GM18507 (cell line): ENCODE data around the gene DMRTB1.

Experiments
- DNase-seq: peaks from one replicate; pipeline ENCODE4 v3.0.0; 2011; ENCODE audit warnings: low read depth; ENCODE audit not compliant: insufficient read length; ENCODE audit errors: extremely low spot score
- FAIRE-seq: peaks from 2 replicates; lab custom pipeline; 2011; peaks lifted over from hg19 to GRCh38; lab: Jason Lieb, UNC

Gene DMRTB1

GRCh38 chr1:53459321-53460175, at the start of gene DMRTB1:
TSS of gene DMRTB1 (plus strand) at chr1:53459399. CDS start at chr1:53459454, 55 bp downstream.
- DNase-seq (no peak), FAIRE-seq (no peak)

- DNase-seq, result no peak
- FAIRE-seq, result no peak
Measured at GRCh38 chr1:53409695-53410094, 49.5 kb upstream of the DMRTB1 start.

- DNase-seq (no peak), FAIRE-seq (peak; percentile 57)
Measured at GRCh38 chr1:53410100-53410541, 49.1 kb upstream of the DMRTB1 start.

GRCh38 chr1:53410701-53411100, 48.5 kb upstream of the DMRTB1 start:
- DNase-seq (no peak), FAIRE-seq (no peak)

- no peak for DNase-seq
- FAIRE-seq, result no peak
Measured at GRCh38 chr1:53411541-53412152, 47.6 kb upstream of the DMRTB1 start.

- DNase-seq, result no peak
- FAIRE-seq, result no peak
Measured at GRCh38 chr1:53412285-53413174, 46.7 kb upstream of the DMRTB1 start.

- DNase-seq (no peak), FAIRE-seq (peak; percentile 69)
Measured at GRCh38 chr1:53413175-53414001, 45.8 kb upstream of the DMRTB1 start.

GRCh38 chr1:53414632-53415031, 44.6 kb upstream of the DMRTB1 start:
- DNase-seq (no peak), FAIRE-seq (no peak)

- DNase-seq (no peak), FAIRE-seq (no peak)
Measured at GRCh38 chr1:53415432-53415831, 43.8 kb upstream of the DMRTB1 start.

GRCh38 chr1:53416269-53416813, 42.9 kb upstream of the DMRTB1 start:
- no peak for DNase-seq
- FAIRE-seq, result no peak

- DNase-seq, result no peak
- no peak for FAIRE-seq
Measured at GRCh38 chr1:53417074-53417511, 42.1 kb upstream of the DMRTB1 start.

- DNase-seq (no peak), FAIRE-seq (no peak)
Measured at GRCh38 chr1:53419034-53419433, 40.2 kb upstream of the DMRTB1 start.

- DNase-seq (no peak), FAIRE-seq (no peak)
Measured at GRCh38 chr1:53420341-53420740, 38.9 kb upstream of the DMRTB1 start.

- no peak for DNase-seq
- FAIRE-seq, result no peak
Measured at GRCh38 chr1:53421208-53421607, 38.0 kb upstream of the DMRTB1 start.

GRCh38 chr1:53430261-53430660, 28.9 kb upstream of the DMRTB1 start:
- FAIRE-seq, result no peak
- DNase-seq, result no peak

- FAIRE-seq, result no peak
- DNase-seq, result no peak
Measured at GRCh38 chr1:53430779-53431178, 28.4 kb upstream of the DMRTB1 start.

- FAIRE-seq, result no peak
- no peak for DNase-seq
Measured at GRCh38 chr1:53431244-53431643, 28.0 kb upstream of the DMRTB1 start.

GRCh38 chr1:53431805-53432565, 27.2 kb upstream of the DMRTB1 start:
- DNase-seq (no peak), FAIRE-seq (no peak)
